ENCODE measurements around the gene IGDCC3.

IGDCC3 gene

GRCh38 chr15:65329288-65329983, 48.4 kb downstream of the IGDCC3 start:
- no peak for TF ChIP-seq CTCF (IDR thresholded peaks at IDR 0.05; ENCODE audit: insufficient read depth, low read depth, low read length, missing control alignments)
- DNase-seq (ENCODE audit: low read depth) = no peak
- no peak overlapping the region for H3K4me3 ChIP-seq (ENCODE audit: low read depth, low read length)

GRCh38 chr15:65328506-65329287, 49.1 kb downstream of the IGDCC3 start:
- no peak for TF ChIP-seq CTCF (IDR thresholded peaks at IDR 0.05; ENCODE audit: insufficient read depth, low read depth, low read length, missing control alignments)
- H3K4me3 ChIP-seq (ENCODE audit: low read depth, low read length) = no peak overlapping the region
- DNase-seq (ENCODE audit: low read depth) = no peak

- H3K4me3 ChIP-seq (ENCODE audit: low read depth, low read length) = no peak overlapping the region
- TF ChIP-seq CTCF (IDR thresholded peaks at IDR 0.05; ENCODE audit: insufficient read depth, low read depth, low read length, missing control alignments) = no peak
- no peak for DNase-seq (ENCODE audit: low read depth)
These were observed 50.0 kb downstream of the IGDCC3 start for GRCh38 chr15:65327651-65328393.

GRCh38 chr15:65326818-65327217, 51.0 kb downstream of the IGDCC3 start:
- no peak overlapping the region for H3K4me3 ChIP-seq (ENCODE audit: low read depth, low read length)
- no peak for DNase-seq (ENCODE audit: low read depth)
- TF ChIP-seq CTCF (IDR thresholded peaks at IDR 0.05; ENCODE audit: insufficient read depth, low read depth, low read length, missing control alignments) = no peak

- no peak for TF ChIP-seq CTCF (IDR thresholded peaks at IDR 0.05; ENCODE audit: insufficient read depth, low read depth, low read length, missing control alignments)
- H3K4me3 ChIP-seq (ENCODE audit: low read depth, low read length) = no peak overlapping the region
- no peak for DNase-seq (ENCODE audit: low read depth)
These were observed 51.7 kb downstream of the IGDCC3 start for GRCh38 chr15:65326117-65326526.

GRCh38 chr15:65323071-65323511, 54.7 kb downstream of the IGDCC3 start:
- DNase-seq (ENCODE audit: low read depth) = no peak
- no peak overlapping the region for H3K4me3 ChIP-seq (ENCODE audit: low read depth, low read length)
- no peak for TF ChIP-seq CTCF (IDR thresholded peaks at IDR 0.05; ENCODE audit: insufficient read depth, low read depth, low read length, missing control alignments)
